ENCODE measurements around the gene PPRC1.
A peak's percentile ranks its signal among the peaks of the same experiment; 100 is the strongest.

PPRC1 gene

DNA sequence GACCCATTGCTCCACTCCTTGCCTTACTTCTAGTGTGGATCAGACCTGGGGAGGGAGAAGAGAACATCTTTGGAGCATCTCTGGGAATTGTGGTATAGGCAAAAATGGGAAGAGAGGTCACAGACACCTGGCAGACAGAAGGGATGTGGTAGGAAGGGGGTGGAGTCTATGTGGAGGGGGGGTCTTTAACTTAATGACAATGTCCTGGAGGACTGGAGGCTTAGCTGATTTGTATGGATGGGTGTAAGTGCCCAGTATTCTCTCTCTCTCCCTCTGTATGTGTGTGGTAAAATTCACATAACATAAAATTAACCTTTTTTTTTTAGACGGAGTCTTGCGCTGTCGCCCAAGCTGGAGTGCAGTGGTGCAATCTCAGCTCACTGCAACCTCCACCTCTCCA is 9.6 kb upstream of the PPRC1 start:
- Mint-ChIP-seq H3K4me1 (ENCODE audit: low read depth) (peaks cover 25% of the 10 kb centered on the region), H3K36me3 (ENCODE audit: low read depth) (peaks cover 7% of the 10 kb centered on the region), H3K27me3 (no peaks in the 10 kb centered on the region), H3K4me3 (no peak overlapping the region), H3K9me3 (no peaks in the 10 kb centered on the region), H3K27ac (no peak overlapping the region)
- DNase-seq, result no peak

DNA sequence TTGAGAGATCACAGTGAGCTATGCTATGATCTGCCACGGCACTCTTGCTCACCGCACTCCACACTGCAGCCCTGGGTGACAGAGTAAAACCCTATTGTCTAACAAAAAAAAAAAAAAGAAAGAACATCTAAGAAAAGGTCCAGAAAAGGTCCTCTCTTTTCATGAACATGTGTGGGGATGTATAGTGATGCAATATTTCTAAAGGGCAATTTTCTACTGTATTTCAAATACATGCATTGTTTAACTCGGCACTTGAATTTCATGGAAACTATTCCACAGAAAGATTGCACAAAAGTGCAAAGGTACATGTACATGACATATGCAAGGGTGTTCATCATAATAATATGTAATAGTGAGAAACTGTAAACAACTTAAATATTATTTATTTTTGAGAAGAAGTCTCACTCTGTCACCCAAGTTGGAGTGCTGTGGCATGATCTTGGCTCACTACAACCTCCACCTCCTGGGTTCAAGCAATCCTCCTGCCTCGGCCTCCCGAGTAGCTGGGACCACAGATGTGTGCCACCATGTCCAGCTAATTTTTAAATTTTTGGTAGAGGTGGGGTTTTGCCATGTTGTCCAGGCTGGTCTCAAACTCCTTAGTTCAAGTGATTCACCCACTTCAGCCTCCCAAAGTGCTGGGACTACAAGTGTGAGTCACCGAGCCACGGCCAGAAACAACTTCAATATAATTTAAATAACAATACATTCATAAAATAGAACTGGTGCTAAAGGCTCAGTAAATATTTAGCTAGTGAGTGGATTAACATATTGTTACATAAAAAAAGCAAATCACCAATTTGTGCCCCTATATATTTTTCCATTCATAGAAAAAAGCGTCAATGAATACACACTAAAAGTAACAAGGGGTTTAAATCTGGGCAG is 1.3 kb upstream of the PPRC1 start:
- peaks cover 32% of the 10 kb centered on the region for H3K4me1 Mint-ChIP-seq (ENCODE audit: low read depth)
- no peak for DNase-seq
- H3K36me3 Mint-ChIP-seq (ENCODE audit: low read depth), result peaks cover 36% of the 10 kb centered on the region
- H3K27ac Mint-ChIP-seq, result peak overlapping the region; percentile 100
- no peaks in the 10 kb centered on the region for H3K9me3 Mint-ChIP-seq
- no peaks in the 10 kb centered on the region for H3K27me3 Mint-ChIP-seq
- peak overlapping the region; percentile 100 for H3K4me3 Mint-ChIP-seq

DNA sequence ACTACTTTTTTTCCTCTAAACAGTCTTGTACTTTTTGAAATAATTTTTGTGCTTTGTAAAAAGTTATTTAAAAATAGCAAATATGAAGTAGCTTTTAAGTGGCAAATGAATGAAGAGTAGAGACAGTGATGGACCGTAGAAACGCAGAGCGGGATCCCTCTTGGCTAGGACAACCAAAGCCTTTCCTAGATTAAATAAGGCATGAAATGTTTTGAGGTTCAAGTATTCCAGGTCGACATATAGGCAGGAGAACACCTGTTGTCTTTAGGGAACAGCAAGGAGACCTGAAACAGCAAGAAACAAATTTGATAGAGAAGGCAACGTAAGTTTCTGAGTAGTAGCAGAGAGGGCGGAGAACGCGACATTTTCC is 662 bp upstream of the PPRC1 start:
- Mint-ChIP-seq H3K4me3 (peak overlapping the region; percentile 100), H3K9me3 (no peaks in the 10 kb centered on the region), H3K36me3 (ENCODE audit: low read depth) (peaks cover 42% of the 10 kb centered on the region), H3K27me3 (no peaks in the 10 kb centered on the region), H3K4me1 (ENCODE audit: low read depth) (peaks cover 37% of the 10 kb centered on the region), H3K27ac (peak overlapping the region; percentile 100)
- DNase-seq, result no peak

DNA sequence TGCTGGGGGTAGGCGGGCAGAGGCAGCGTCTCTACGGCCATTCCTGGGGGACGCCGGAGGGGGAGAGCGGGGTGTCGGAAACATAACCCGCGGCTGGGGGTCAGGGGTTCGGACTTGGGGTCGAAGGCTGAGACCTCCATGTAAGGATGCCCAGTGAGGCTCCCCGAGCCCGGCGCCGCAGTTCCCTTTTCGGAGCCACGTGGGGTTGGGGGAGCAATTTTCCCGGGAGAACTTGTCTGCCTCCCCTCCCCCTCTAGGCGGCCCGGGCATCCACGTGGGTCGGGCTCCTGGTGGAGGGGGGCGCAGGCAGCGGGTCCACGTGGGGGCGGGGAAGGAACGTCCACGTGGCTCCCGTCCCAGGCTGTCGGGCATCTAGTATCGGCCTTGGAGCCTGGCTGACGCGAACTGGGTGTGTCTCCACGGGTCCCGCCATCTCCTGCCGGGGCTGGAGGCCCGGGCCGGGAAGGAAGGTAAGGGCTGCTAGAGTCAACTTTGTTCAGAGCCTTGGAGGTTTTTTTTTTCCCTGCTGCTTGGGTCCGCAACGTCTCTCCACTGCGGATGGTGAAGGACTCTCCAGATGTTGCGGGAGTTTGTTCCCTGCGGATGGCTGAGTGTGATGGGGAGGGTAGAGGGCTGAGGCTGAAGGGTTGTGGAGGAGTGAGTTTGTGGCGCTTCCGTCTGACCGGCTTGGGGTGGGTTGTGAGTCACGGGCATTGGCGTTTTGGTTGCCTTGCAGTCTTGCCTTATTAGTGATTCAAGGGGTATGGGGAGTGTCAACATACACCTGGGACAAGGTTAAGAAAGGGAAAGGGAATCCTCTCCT is 744 bp downstream of the PPRC1 start:
- Mint-ChIP-seq H3K27me3 (no peaks in the 10 kb centered on the region), H3K27ac (peak overlapping the region; percentile 100), H3K9me3 (no peaks in the 10 kb centered on the region), H3K36me3 (ENCODE audit: low read depth) (peaks cover 56% of the 10 kb centered on the region), H3K4me1 (ENCODE audit: low read depth) (peaks cover 43% of the 10 kb centered on the region), H3K4me3 (peak overlapping the region; percentile 100)
- DNase-seq, result peak; percentile 85

DNA sequence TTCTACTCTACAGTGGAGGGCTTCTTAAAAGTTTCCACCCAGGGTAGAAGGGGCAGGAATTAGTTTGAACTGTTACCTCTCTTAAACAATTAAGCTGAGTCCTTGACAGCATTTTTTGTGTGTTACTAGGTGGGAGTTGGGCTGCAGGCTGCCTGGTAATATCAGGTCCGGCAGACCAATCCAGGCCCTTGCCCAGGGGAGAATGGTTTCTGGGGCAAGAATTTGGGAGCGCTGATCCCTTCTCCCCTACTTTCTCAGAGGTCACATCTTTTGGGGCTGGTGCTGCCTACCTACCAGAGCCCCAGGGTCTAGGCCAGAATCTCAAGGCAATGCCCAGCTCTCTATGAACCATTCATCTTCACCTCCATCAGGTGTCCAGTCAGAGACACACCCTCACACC is 1.6 kb downstream of the PPRC1 start:
- Mint-ChIP-seq H3K4me3 (peak overlapping the region; percentile 100), H3K27ac (peak overlapping the region; percentile 100), H3K9me3 (no peaks in the 10 kb centered on the region), H3K36me3 (ENCODE audit: low read depth) (peaks cover 65% of the 10 kb centered on the region), H3K27me3 (no peaks in the 10 kb centered on the region), H3K4me1 (ENCODE audit: low read depth) (peaks cover 45% of the 10 kb centered on the region)
- DNase-seq, result no peak

DNA sequence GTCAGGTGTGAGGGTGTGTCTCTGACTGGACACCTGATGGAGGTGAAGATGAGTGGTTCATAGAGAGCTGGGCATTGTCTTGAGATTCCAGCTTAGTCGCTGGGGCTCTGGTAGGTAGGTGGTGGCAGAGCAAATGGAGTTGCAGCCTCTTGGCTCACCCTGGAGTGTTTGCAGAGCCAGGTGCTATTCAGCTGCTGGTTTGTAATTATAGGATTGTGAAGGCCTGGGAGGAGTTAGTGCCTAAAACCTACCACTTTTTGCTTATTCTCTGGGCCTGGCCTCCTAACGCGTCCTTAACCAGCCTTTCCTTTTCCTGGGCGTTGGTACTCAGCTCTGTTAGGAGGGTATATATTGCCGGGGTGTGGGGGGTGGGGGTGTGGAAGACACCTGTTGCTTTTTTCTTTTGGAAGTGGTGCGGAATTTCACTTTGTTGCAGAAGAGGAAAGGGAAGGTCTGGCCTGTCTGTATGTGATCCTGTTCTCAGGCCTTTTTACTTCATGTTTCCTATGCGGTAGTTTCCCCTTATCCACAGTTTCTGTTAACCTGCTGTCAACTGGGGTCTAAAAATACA is 3.2 kb downstream of the PPRC1 start:
- peaks cover 53% of the 10 kb centered on the region for H3K4me1 Mint-ChIP-seq (ENCODE audit: low read depth)
- no peaks in the 10 kb centered on the region for H3K9me3 Mint-ChIP-seq
- H3K4me3 Mint-ChIP-seq, result peak overlapping the region; percentile 100
- no peaks in the 10 kb centered on the region for H3K27me3 Mint-ChIP-seq
- peak overlapping the region; percentile 100 for H3K27ac Mint-ChIP-seq
- peaks cover 81% of the 10 kb centered on the region for H3K36me3 Mint-ChIP-seq (ENCODE audit: low read depth)
- no peak for DNase-seq

DNA sequence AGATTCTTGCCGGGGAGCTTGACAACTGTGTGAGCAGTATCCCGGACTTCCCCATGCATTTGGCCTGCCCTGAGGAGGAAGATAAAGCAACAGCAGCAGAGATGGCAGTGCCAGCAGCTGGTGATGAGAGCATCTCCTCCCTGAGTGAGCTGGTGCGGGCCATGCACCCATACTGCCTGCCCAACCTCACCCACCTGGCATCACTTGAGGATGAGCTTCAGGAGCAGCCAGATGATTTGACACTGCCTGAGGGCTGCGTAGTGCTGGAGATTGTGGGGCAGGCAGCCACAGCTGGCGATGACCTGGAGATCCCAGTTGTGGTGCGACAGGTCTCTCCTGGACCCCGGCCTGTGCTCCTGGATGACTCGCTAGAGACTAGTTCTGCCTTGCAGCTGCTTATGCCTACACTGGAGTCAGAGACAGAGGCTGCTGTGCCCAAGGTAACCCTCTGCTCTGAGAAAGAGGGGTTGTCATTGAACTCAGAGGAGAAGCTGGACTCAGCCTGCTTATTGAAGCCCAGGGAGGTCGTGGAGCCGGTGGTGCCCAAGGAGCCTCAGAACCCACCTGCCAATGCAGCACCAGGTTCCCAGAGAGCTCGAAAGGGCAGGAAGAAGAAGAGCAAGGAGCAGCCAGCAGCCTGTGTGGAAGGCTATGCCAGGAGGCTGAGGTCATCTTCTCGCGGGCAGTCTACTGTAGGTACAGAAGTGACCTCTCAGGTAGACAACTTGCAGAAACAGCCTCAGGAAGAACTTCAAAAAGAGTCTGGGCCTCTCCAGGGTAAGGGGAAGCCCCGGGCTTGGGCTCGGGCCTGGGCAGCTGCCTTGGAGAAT is 6.7 kb downstream of the PPRC1 start:
- peak overlapping the region; percentile 66 for H3K27ac Mint-ChIP-seq

DNA sequence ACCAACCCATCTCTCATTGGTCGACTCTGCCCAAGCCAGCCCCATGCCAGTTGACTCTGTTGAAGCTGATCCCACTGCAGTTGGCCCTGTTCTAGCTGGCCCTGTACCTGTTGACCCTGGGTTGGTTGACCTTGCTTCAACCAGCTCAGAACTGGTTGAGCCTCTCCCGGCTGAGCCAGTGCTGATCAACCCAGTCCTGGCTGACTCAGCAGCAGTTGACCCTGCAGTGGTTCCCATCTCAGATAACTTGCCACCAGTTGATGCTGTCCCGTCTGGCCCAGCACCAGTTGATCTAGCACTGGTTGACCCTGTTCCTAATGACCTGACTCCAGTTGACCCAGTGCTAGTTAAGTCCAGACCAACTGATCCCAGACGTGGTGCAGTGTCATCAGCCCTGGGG is 7.4 kb downstream of the PPRC1 start:
- no peak for DNase-seq
- Mint-ChIP-seq H3K4me1 (ENCODE audit: low read depth) (peaks cover 43% of the 10 kb centered on the region), H3K36me3 (ENCODE audit: low read depth) (peaks cover 97% of the 10 kb centered on the region), H3K4me3 (no peak overlapping the region), H3K27me3 (no peaks in the 10 kb centered on the region), H3K9me3 (no peaks in the 10 kb centered on the region), H3K27ac (peak overlapping the region; percentile 66)

More for the DNA sequence above, 6.7 kb downstream of the PPRC1 start:
- Mint-ChIP-seq H3K4me3 (no peak overlapping the region), H3K9me3 (no peaks in the 10 kb centered on the region), H3K36me3 (ENCODE audit: low read depth) (peaks cover 97% of the 10 kb centered on the region), H3K27me3 (no peaks in the 10 kb centered on the region), H3K4me1 (ENCODE audit: low read depth) (peaks cover 49% of the 10 kb centered on the region)
- no peak for DNase-seq

DNA sequence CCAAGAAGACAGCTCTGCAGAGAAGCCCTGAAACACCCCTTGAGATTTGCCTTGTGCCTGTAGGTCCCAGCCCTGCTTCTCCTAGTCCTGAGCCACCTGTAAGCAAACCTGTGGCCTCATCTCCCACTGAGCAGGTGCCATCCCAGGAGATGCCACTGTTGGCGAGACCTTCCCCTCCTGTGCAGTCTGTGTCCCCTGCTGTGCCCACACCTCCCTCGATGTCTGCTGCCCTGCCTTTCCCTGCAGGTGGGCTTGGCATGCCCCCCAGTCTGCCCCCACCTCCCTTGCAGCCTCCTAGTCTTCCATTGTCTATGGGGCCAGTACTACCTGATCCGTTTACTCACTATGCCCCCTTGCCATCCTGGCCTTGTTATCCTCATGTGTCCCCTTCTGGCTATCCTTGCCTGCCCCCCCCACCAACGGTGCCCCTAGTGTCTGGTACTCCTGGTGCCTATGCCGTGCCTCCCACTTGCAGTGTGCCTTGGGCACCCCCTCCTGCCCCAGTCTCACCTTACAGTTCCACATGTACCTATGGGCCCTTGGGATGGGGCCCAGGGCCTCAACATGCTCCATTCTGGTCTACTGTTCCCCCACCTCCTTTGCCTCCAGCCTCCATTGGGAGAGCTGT is 8.2 kb downstream of the PPRC1 start:
- Mint-ChIP-seq H3K27ac (peak overlapping the region; percentile 72), H3K27me3 (no peaks in the 10 kb centered on the region), H3K4me3 (no peak overlapping the region), H3K36me3 (ENCODE audit: low read depth) (peaks cover 96% of the 10 kb centered on the region), H3K9me3 (no peaks in the 10 kb centered on the region), H3K4me1 (ENCODE audit: low read depth) (peaks cover 35% of the 10 kb centered on the region)
- DNase-seq, result no peak

DNA sequence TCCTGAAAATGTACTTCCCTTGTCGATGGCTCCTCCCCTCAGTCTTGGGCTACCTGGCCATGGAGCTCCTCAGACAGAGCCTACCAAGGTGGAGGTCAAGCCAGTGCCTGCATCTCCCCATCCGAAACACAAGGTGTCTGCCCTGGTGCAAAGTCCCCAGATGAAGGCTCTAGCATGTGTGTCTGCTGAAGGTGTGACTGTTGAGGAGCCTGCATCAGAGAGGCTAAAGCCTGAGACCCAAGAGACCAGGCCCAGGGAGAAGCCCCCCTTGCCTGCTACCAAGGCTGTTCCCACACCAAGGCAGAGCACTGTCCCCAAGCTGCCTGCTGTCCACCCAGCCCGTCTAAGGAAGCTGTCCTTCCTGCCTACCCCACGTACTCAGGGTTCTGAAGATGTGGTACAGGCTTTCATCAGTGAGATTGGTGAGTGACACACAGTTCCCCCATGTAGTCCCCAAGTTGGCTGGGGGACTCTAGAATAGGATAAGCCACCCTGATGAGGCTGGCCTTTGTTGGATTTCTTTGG is 8.8 kb downstream of the PPRC1 start:
- Mint-ChIP-seq H3K36me3 (ENCODE audit: low read depth) (peaks cover 97% of the 10 kb centered on the region), H3K27ac (peak overlapping the region; percentile 72), H3K4me3 (no peak overlapping the region), H3K4me1 (ENCODE audit: low read depth) (peaks cover 30% of the 10 kb centered on the region), H3K9me3 (no peaks in the 10 kb centered on the region), H3K27me3 (no peaks in the 10 kb centered on the region)
- DNase-seq, result no peak

DNA sequence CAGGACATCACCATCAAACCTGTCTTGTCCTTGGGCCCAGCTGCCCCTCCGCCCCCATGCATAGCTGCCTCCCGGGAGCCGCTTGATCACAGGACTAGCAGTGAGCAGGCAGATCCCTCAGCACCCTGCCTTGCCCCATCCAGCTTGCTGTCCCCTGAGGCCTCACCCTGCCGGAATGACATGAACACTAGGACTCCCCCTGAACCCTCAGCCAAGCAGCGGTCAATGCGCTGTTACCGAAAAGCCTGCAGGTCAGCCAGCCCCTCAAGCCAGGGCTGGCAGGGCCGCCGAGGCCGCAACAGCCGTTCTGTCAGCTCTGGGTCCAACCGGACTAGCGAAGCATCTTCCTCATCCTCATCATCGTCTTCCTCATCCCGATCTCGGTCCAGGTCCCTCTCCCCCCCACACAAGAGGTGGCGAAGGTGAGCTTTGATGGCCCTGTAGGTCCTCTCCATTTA is 14.2 kb downstream of the PPRC1 start:
- Mint-ChIP-seq H3K4me3 (no peak overlapping the region), H3K27ac (peak overlapping the region; percentile 69), H3K4me1 (ENCODE audit: low read depth) (peaks cover 20% of the 10 kb centered on the region), H3K36me3 (ENCODE audit: low read depth) (peaks cover 97% of the 10 kb centered on the region), H3K9me3 (no peaks in the 10 kb centered on the region), H3K27me3 (no peaks in the 10 kb centered on the region)
- no peak for DNase-seq

DNA sequence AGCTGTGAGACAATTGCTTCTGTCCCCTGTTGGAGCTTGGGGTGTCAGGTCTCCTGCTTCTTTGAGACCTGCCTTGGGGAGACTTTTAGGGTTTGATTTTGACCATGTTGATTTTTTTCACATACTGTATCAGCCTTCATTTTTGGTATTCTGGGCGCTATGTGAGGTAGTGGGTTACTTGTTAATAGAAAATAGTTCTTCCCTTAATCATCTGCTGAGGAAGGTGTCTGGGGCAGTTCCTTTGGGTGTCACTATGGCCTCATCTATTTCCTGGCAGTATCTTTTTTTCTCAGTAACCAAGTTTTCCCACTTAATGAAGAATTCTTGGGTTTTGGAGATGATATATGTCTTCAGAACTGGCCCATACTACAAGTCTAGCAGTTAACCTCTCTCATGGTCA is 14.7 kb downstream of the PPRC1 start:
- Mint-ChIP-seq H3K4me1 (ENCODE audit: low read depth) (peaks cover 20% of the 10 kb centered on the region), H3K36me3 (ENCODE audit: low read depth) (peaks cover 97% of the 10 kb centered on the region), H3K27ac (peak overlapping the region; percentile 69), H3K9me3 (no peaks in the 10 kb centered on the region), H3K4me3 (no peak overlapping the region), H3K27me3 (no peaks in the 10 kb centered on the region)
- DNase-seq, result no peak

DNA sequence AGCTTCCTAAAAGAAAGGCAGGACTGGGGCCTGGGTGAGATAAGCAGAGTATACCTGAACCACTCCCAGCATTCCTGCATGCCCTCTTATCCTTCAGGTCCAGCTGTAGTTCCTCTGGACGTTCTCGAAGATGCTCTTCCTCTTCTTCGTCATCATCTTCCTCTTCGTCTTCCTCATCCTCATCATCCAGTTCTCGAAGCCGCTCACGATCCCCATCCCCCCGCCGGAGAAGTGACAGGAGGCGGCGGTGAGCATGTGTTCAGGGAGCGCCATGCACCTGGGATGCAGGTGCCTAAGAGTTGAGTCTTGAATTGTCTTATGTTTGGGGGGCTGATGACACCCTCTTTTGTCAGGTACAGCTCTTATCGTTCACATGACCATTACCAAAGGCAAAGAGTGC is 15.4 kb downstream of the PPRC1 start:
- Mint-ChIP-seq H3K27ac (peak overlapping the region; percentile 69), H3K4me3 (no peak overlapping the region), H3K4me1 (ENCODE audit: low read depth) (peaks cover 22% of the 10 kb centered on the region), H3K36me3 (ENCODE audit: low read depth) (peaks cover 97% of the 10 kb centered on the region), H3K9me3 (no peaks in the 10 kb centered on the region), H3K27me3 (no peaks in the 10 kb centered on the region)
- no peak for DNase-seq
